ENCODE measurements around the gene CFAP141. TPM values are rescaled to one million over a fixed set of nuclear protein-coding genes. Genes with fewer than 3 reads are reported as not detected.
"Not testable (repeated sequence)": the region's sequence is repeated elsewhere in the genome, so short reads cannot be mapped to it uniquely, and the experiment has no call there.

The CFAP141 gene
- not detected for total RNA-seq

GRCh38 chr1:154206196-154206595 lies at the start of gene CFAP141:
CFAP141 (minus strand) TSS chr1:154206333; CDS start chr1:154206307, 26 bp downstream.
- Mint-ChIP-seq H3K9me3 (no peaks in the 10 kb centered on the region), H3K36me3 (peaks cover 0 to 34% of the 10 kb centered on the region in 2 donors), H3K27ac (peak within 1 kb of the TSS; percentile 73 to 76)
- peak; percentile 89 to 94 for ATAC-seq
- peak in 1 of 2 donors; percentile 12 for DNase-seq (ENCODE audit: low spot score in 2 of 2)

GRCh38 chr1:154253671-154254070 lies 47.5 kb upstream of the CFAP141 start:
- peaks cover 20 to 48% of the 10 kb centered on the region in 2 donors for H3K36me3 Mint-ChIP-seq
- H3K9me3 Mint-ChIP-seq = no peaks in the 10 kb centered on the region
- peak overlapping the region; percentile 60 to 82 for H3K27ac Mint-ChIP-seq
- DNase-seq (ENCODE audit: low spot score in 2 of 2) (no peak), ATAC-seq (no peak)

- H3K36me3 Mint-ChIP-seq = peaks cover 15 to 52% of the 10 kb centered on the region in 2 donors
- H3K9me3 Mint-ChIP-seq = no peaks in the 10 kb centered on the region
- DNase-seq (ENCODE audit: low spot score in 2 of 2) (no peak), ATAC-seq (peak in 1 of 2 donors; percentile 82)
- peak overlapping the region; percentile 50 to 98 for H3K27ac Mint-ChIP-seq
Measured at GRCh38 chr1:154241703-154242351, 35.7 kb upstream of the CFAP141 start.

- ATAC-seq (peak; percentile 45 to 46), DNase-seq (ENCODE audit: low spot score in 2 of 2) (no peak)
- Mint-ChIP-seq H3K27ac (peak overlapping the region in 1 of 2 donors; percentile 19), H3K9me3 (no peaks in the 10 kb centered on the region), H3K36me3 (peaks cover 22 to 63% of the 10 kb centered on the region in 2 donors)
Measured at GRCh38 chr1:154240294-154240833, 34.2 kb upstream of the CFAP141 start.

GRCh38 chr1:154239491-154239890 lies 33.4 kb upstream of the CFAP141 start:
- Mint-ChIP-seq H3K9me3 (no peaks in the 10 kb centered on the region), H3K36me3 (peaks cover 26 to 63% of the 10 kb centered on the region in 2 donors), H3K27ac (no peak overlapping the region)
- DNase-seq (ENCODE audit: low spot score in 2 of 2) = no peak
- ATAC-seq = no peak

GRCh38 chr1:154237880-154238506 lies 31.9 kb upstream of the CFAP141 start:
- no peak for DNase-seq (ENCODE audit: low spot score in 2 of 2)
- Mint-ChIP-seq H3K27ac (peak overlapping the region in 1 of 2 donors; percentile 52), H3K9me3 (no peaks in the 10 kb centered on the region), H3K36me3 (peaks cover 23 to 56% of the 10 kb centered on the region in 2 donors)
- ATAC-seq = no peak

GRCh38 chr1:154237435-154237834 lies 31.3 kb upstream of the CFAP141 start:
- DNase-seq (ENCODE audit: low spot score in 2 of 2) = no peak
- Mint-ChIP-seq H3K27ac (peak overlapping the region in 1 of 2 donors; percentile 52), H3K9me3 (no peaks in the 10 kb centered on the region)

GRCh38 chr1:154236855-154237254 lies 30.7 kb upstream of the CFAP141 start:
- ATAC-seq = no peak
- no peak for DNase-seq (ENCODE audit: low spot score in 2 of 2)
- Mint-ChIP-seq H3K27ac (no peak overlapping the region), H3K36me3 (peaks cover 22 to 49% of the 10 kb centered on the region in 2 donors), H3K9me3 (no peaks in the 10 kb centered on the region)

More at GRCh38 chr1:154237435-154237834, 31.3 kb upstream of the CFAP141 start:
- H3K36me3 Mint-ChIP-seq = peaks cover 22 to 51% of the 10 kb centered on the region in 2 donors
- ATAC-seq = no peak

- H3K27ac Mint-ChIP-seq; ATAC-seq; DNase-seq (ENCODE audit: low spot score in 2 of 2); H3K9me3 Mint-ChIP-seq: not testable (repeated sequence)
- H3K36me3 Mint-ChIP-seq = peaks cover 23 to 43% of the 10 kb centered on the region in 2 donors
Measured at GRCh38 chr1:154233127-154233526, 27.0 kb upstream of the CFAP141 start.

- Mint-ChIP-seq H3K27ac (peak overlapping the region in 1 of 2 donors; percentile 29), H3K36me3 (peaks cover 24 to 49% of the 10 kb centered on the region in 2 donors)
- not testable (repeated sequence) for DNase-seq (ENCODE audit: low spot score in 2 of 2); ATAC-seq; H3K9me3 Mint-ChIP-seq
Measured at GRCh38 chr1:154231112-154231511, 25.0 kb upstream of the CFAP141 start.

GRCh38 chr1:154225370-154225769 lies 19.2 kb upstream of the CFAP141 start:
- H3K27ac Mint-ChIP-seq = no peak overlapping the region
- ATAC-seq (no peak), DNase-seq (ENCODE audit: low spot score in 2 of 2) (no peak)
- H3K9me3 Mint-ChIP-seq = peaks cover 0 to 4% of the 10 kb centered on the region in 2 donors
- H3K36me3 Mint-ChIP-seq = peaks cover 36 to 61% of the 10 kb centered on the region in 2 donors

GRCh38 chr1:154223621-154224020 lies 17.5 kb upstream of the CFAP141 start:
- ATAC-seq = no peak
- peak overlapping the region; percentile 94 to 97 for H3K27ac Mint-ChIP-seq
- peaks cover 49 to 73% of the 10 kb centered on the region in 2 donors for H3K36me3 Mint-ChIP-seq
- peaks cover 0 to 4% of the 10 kb centered on the region in 2 donors for H3K9me3 Mint-ChIP-seq
- DNase-seq (ENCODE audit: low spot score in 2 of 2) = no peak

- Mint-ChIP-seq H3K27ac (peak overlapping the region; percentile 94 to 97), H3K9me3 (peaks cover 0 to 4% of the 10 kb centered on the region in 2 donors), H3K36me3 (peaks cover 56 to 73% of the 10 kb centered on the region in 2 donors)
- DNase-seq (ENCODE audit: low spot score in 2 of 2) (no peak), ATAC-seq (no peak)
Measured at GRCh38 chr1:154222918-154223317, 16.8 kb upstream of the CFAP141 start.

GRCh38 chr1:154222518-154222917 lies 16.4 kb upstream of the CFAP141 start:
- peaks cover 60 to 74% of the 10 kb centered on the region in 2 donors for H3K36me3 Mint-ChIP-seq
- H3K27ac Mint-ChIP-seq = peak overlapping the region; percentile 97 to 100
- no peak for ATAC-seq
- DNase-seq (ENCODE audit: low spot score in 2 of 2) = no peak
- H3K9me3 Mint-ChIP-seq = peaks cover 0 to 4% of the 10 kb centered on the region in 2 donors

GRCh38 chr1:154221278-154222001 lies 15.3 kb upstream of the CFAP141 start:
- ATAC-seq = peak; percentile 17 to 28
- DNase-seq (ENCODE audit: low spot score in 2 of 2) = peak; percentile 64 to 67
- Mint-ChIP-seq H3K27ac (peak overlapping the region; percentile 97 to 100), H3K36me3 (peaks cover 59 to 71% of the 10 kb centered on the region in 2 donors), H3K9me3 (peaks cover 0 to 4% of the 10 kb centered on the region in 2 donors)

GRCh38 chr1:154220970-154221277 lies 14.8 kb upstream of the CFAP141 start:
- Mint-ChIP-seq H3K27ac (peak overlapping the region; percentile 97), H3K9me3 (peaks cover 0 to 4% of the 10 kb centered on the region in 2 donors), H3K36me3 (peaks cover 54 to 70% of the 10 kb centered on the region in 2 donors)
- no peak for ATAC-seq
- no peak for DNase-seq (ENCODE audit: low spot score in 2 of 2)
